ENCODE results near the gene SH3RF3. TPM values are rescaled to one million over a fixed set of nuclear protein-coding genes. Genes with fewer than 3 reads are reported as not detected.

The SH3RF3 gene
- total and polyA plus RNA-seq, 9 of the 15 experiments (the other 6 are each of a cell fraction or from before 2014, with no cell fraction given) = 0.02 TPM; not detected in 8

DNA sequence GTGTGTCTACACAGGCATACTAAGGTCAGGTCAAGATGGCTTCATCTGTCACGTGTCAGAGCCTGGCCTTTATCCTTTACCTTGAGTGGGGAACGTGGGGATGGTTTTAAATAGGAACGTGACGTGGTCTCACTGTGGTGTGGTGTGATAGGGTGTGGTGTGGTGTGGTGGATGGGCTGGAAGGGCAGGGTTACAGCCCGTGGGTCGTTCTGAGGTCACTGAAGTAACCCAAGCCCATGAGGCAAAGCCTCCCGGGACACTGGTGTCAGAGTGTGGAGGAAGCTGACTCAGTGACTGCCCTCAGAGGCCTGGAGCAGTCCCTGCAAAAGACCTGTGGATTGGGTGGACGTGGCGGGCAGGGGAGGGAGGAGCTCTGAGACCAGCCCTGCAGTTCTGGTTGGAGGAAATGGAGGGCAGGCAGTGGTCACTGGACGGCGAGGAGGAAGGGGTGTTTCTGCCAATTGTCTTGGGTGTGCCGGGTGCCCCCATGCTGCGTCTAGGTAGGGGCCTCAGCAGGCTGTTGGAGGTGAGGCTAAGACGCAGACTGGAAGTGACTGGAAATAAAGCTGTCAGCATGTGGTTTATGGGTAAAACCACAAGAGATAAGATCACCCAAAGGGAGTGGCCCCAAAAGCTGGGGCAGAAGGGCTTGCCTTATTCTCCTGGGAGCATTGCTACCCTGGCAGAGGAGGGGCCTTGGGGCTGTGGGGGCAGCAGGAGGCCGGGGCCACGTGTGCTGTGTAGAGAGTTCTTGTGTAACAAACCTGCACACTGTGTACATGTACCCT, 84.8 kb downstream of the SH3RF3 start (continued):
- TF ChIP-seq NCOR1 (IDR thresholded peaks at IDR 0.05) (peak; percentile 21; the same call in 1 of the 2 replicates), NFIX (CRISPR knock-in tag; IDR thresholded peaks at IDR 0.05; ENCODE audit: low read depth) (no peak), SRSF3 (IDR thresholded peaks at IDR 0.05; ENCODE audit: insufficient read depth, low read length) (no peak), KDM5B (IDR thresholded peaks at IDR 0.05; ENCODE audit: insufficient replicate concordance, low read depth, low read length) (no peak), PKNOX1 (IDR thresholded peaks at IDR 0.05) (peak; percentile 61), CHD7 (IDR thresholded peaks at IDR 0.05; ENCODE audit: low read depth, low read length) (no peak), GMEB1 (CRISPR knock-in tag; IDR thresholded peaks at IDR 0.05) (no peak), UBTF (IDR thresholded peaks at IDR 0.05; ENCODE audit: borderline replicate concordance in 1 of 2, low read depth in 2 of 2, low read length in 2 of 2) (no peak), CHD4 (IDR thresholded peaks at IDR 0.05; ENCODE audit: insufficient read depth, insufficient replicate concordance, low read depth, low read length, poor library complexity, severe bottlenecking) (no peak)
